ENCODE data around the gene SEC23B. TPM values are rescaled to one million over a fixed set of nuclear protein-coding genes. Genes with fewer than 3 reads are reported as not detected.

SEC23B gene
- 39.3 and 45.4 TPM in 2 replicates for total RNA-seq (2014; rRNA removed; shearing (Covaris generic); ENCODE audit: low replicate concordance)

DNA sequence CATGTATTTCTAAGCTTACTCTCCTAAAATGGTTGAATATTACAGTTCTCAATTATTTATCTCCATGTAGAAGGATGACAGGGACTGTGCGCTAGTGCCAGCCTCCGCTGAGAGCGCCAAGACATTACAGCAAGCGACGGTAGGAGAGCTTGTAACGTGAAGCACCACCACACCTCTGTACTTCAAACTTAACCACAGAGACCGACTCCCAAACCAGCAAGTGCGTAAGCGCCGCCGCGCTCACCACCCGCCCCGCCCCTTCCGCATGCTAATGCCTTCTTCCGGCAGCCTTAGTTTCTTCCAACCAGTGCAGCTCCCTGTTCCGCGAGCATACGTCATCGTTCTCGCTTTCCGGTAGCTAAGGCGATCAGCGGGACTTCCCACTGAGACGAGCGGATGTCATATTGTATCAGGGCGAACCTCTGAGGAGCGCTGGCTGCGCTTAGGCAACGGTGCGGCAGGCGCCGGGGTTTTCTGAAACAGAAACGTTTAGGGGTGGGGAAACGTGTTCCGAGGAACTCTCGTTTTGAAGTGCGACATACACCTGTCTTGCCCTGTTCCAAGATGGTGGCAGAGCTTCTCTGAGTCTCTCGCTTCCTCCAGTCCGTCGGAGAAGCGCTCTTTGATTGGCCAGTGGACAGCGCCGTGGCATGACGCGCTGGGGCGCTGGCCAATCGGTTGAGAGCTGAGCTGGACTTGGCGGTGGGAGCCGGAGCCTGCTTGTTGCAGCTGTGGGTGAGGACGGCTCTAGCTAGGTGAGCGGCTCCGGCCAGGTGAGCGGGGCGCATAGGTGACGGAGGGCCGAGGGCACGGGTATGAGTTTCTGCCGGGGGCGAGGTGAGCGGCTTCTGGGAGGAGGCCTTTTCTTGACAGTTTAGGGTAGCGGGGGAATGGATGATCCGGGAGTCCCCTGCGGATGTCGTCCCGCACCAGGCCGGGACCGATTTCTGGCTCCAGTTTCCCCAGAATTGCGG lies at the start of gene SEC23B:
SEC23B (plus strand) TSS at position 723 of the 974 bp plus-strand sequence. CDS start 2,896 bp downstream, outside the sequence.
- Histone ChIP-seq H3K9me2 (replicated peaks; ENCODE audit: insufficient read depth, low read length) (no peaks in the 10 kb centered on the region), H3K4me3 (ENCODE audit: low read length) (peak within 1 kb of the TSS; percentile 79), H3K27me3 (ENCODE audit: low read length) (no peaks in the 10 kb centered on the region), H3K27ac (ENCODE audit: low read length) (peak within 1 kb of the TSS; percentile 75), H3K9ac (ENCODE audit: low read length) (peak within 1 kb of the TSS; percentile 73), H3K9me3 (ENCODE audit: low read length) (no peaks in the 10 kb centered on the region), H3K4me1 (ENCODE audit: low read length) (peaks cover 36% of the 10 kb centered on the region), H3K79me2 (ENCODE audit: low read length) (peaks cover 22% of the 10 kb centered on the region), H3K36me3 (ENCODE audit: insufficient read depth, low read length) (peaks cover 12% of the 10 kb centered on the region; the same call in 1 of the 2 replicates), H3K4me2 (ENCODE audit: low read depth, low read length, poor library complexity, severe bottlenecking) (peak within 1 kb of the TSS; percentile 99), H4K20me1 (ENCODE audit: insufficient read depth, low read depth, low read length) (no peaks in the 10 kb centered on the region), H2AFZ (ENCODE audit: low read length) (0 out of 2 replicates have a peak within 1 kb of the TSS, but pooled peaks have one; percentile 50)
- DNase-seq: peak; percentile 98

DNA sequence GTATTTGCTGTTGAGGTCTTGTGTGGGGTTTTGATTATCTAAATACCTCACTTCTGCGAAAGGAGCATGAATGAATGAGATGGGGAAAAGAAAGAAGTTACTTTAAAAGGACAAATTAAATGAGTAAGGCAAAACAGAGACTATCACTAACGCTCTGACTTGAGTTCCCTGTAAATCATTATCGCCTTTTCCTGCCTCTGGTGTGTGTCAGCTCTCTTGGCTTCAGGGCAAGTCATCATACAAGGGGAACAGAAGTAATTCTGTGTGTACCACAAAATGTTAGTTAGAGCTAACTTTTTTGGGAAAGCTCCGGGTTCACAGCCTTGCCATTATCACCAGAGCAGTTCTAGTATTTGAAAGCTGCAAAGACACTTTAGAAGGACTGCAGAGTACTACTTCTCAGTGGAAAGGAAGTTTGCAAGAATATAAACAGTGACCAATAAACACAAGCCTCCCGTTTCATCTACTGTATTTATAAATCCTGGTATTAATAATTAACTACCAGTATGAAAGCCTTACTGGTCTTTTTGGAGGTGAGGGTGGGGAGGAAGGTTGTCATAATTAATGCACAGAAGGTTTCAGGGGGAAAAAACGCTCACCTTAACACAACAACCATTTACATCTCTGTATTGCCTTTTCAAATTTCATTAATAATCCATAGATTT lies 42.1 kb upstream of the SEC23B start:
- Histone ChIP-seq H2AFZ (ENCODE audit: low read length) (peak overlapping the region; percentile 10; the same call in 1 of the 2 replicates), H4K20me1 (ENCODE audit: insufficient read depth, low read depth, low read length) (no peaks in the 10 kb centered on the region), H3K36me3 (ENCODE audit: insufficient read depth, low read length) (no peaks in the 10 kb centered on the region; the same call in 1 of the 2 replicates), H3K4me2 (ENCODE audit: low read depth, low read length, poor library complexity, severe bottlenecking) (peak overlapping the region; percentile 91), H3K27me3 (ENCODE audit: low read length) (no peaks in the 10 kb centered on the region), H3K9ac (ENCODE audit: low read length) (peak overlapping the region; percentile 87), H3K9me2 (replicated peaks; ENCODE audit: insufficient read depth, low read length) (no peaks in the 10 kb centered on the region), H3K79me2 (ENCODE audit: low read length) (peaks cover 38% of the 10 kb centered on the region), H3K4me3 (ENCODE audit: low read length) (peak overlapping the region; percentile 93), H3K27ac (ENCODE audit: low read length) (peak overlapping the region; percentile 5; the same call in 1 of the 2 replicates), H3K9me3 (ENCODE audit: low read length) (no peaks in the 10 kb centered on the region), H3K4me1 (ENCODE audit: low read length) (peaks cover 23% of the 10 kb centered on the region)
- no peak for DNase-seq

DNA sequence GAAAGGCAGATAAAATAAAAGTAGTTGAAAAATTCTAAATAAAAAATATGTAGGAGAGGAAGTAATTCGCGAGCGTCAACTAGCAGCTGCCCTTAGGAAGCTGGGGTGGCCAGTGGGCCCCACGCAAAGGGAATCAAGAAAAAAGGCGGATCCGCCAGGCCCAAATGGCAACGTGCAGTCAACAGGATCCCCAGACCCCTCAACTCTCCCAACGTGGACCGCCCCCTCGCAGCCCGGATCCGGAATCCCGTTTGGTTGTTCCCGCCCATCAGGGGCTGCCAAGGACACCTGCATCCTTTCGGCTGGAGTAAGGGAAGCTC lies 41.2 kb upstream of the SEC23B start:
- peak overlapping the region; percentile 5; the same call in 1 of the 2 replicates for H3K27ac ChIP-seq (ENCODE audit: low read length)

DNA sequence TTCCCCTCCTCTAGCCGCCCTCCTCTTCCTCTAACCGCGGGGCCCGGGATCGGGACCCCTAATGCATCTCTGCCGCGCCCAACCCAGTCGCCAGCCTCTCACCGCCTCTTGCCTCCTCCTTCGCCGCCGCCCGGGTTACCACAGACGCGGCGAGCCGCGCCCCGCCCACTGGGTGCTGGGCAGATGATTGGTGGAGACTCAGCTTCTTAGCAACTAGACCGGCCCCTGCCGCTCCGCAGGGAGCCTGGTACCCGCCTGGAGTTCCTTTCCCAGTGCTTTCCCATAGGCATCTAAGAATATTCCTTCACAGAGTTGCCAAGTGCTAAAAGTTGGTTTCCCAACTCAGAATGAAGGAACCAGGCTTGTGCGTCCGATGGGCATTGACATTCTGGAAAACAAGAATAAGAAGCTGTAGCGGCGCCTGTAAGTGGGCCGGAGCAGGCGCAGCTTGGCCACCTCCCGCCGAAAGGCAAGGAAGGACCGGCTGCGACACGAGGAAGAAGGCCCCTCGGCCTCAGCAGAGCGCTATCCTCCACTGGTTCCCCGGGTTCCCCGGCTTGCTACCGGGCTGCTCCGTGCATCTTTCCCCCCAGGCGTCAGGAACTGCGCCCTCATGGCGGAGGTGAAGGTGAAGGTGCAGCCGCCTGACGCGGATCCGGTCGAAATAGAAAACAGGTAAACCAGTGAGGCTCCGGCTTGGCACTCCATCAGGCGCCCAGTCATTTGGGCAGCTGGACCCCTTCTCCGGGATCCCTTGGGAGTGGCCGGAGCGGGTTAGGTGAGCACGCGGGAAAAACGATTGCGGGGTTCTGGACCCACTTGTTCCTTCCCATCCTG lies 40.6 kb upstream of the SEC23B start, which contains the start of the genes DZANK1 and POLR3F:
DZANK1 (minus strand) TSS at position 137 of the 837 bp plus-strand sequence. CDS start 1,672 bp downstream, outside the sequence.
POLR3F (plus strand) TSS at position 497 of the 837 bp plus-strand sequence; CDS start at position 614, 117 bp downstream.
- H2AFZ ChIP-seq (ENCODE audit: low read length): peak within 1 kb of the TSS; percentile 54; the same call in 1 of the 2 replicates
- H3K9me3 ChIP-seq (ENCODE audit: low read length): no peaks in the 10 kb centered on the region
- peaks cover 23% of the 10 kb centered on the region for H3K4me1 ChIP-seq (ENCODE audit: low read length)
- no peaks in the 10 kb centered on the region for H4K20me1 ChIP-seq (ENCODE audit: insufficient read depth, low read depth, low read length)
- peak; percentile 97 for DNase-seq
- H3K9ac ChIP-seq (ENCODE audit: low read length): peak within 1 kb of the TSS; percentile 87
- no peaks in the 10 kb centered on the region for H3K9me2 ChIP-seq (replicated peaks; ENCODE audit: insufficient read depth, low read length)
- peak within 1 kb of the TSS; percentile 91 for H3K4me2 ChIP-seq (ENCODE audit: low read depth, low read length, poor library complexity, severe bottlenecking)
- no peaks in the 10 kb centered on the region for H3K27me3 ChIP-seq (ENCODE audit: low read length)
- peaks cover 39% of the 10 kb centered on the region for H3K79me2 ChIP-seq (ENCODE audit: low read length)
- H3K27ac ChIP-seq (ENCODE audit: low read length): peak within 1 kb of the TSS; percentile 56; the same call in 1 of the 2 replicates
- no peaks in the 10 kb centered on the region; the same call in 1 of the 2 replicates for H3K36me3 ChIP-seq (ENCODE audit: insufficient read depth, low read length)
- H3K4me3 ChIP-seq (ENCODE audit: low read length): peak within 1 kb of the TSS; percentile 93

More for the DNA sequence above, 41.2 kb upstream of the SEC23B start:
- Histone ChIP-seq H3K27me3 (ENCODE audit: low read length) (no peaks in the 10 kb centered on the region), H3K4me2 (ENCODE audit: low read depth, low read length, poor library complexity, severe bottlenecking) (peak overlapping the region; percentile 91), H3K9me3 (ENCODE audit: low read length) (no peaks in the 10 kb centered on the region), H3K9ac (ENCODE audit: low read length) (peak overlapping the region; percentile 87), H3K9me2 (replicated peaks; ENCODE audit: insufficient read depth, low read length) (no peaks in the 10 kb centered on the region), H3K36me3 (ENCODE audit: insufficient read depth, low read length) (no peaks in the 10 kb centered on the region; the same call in 1 of the 2 replicates), H3K4me3 (ENCODE audit: low read length) (peak overlapping the region; percentile 93), H3K4me1 (ENCODE audit: low read length) (peaks cover 23% of the 10 kb centered on the region), H3K79me2 (ENCODE audit: low read length) (peaks cover 39% of the 10 kb centered on the region), H2AFZ (ENCODE audit: low read length) (peak overlapping the region; percentile 42; the same call in 1 of the 2 replicates), H4K20me1 (ENCODE audit: insufficient read depth, low read depth, low read length) (no peaks in the 10 kb centered on the region)
- no peak for DNase-seq

DNA sequence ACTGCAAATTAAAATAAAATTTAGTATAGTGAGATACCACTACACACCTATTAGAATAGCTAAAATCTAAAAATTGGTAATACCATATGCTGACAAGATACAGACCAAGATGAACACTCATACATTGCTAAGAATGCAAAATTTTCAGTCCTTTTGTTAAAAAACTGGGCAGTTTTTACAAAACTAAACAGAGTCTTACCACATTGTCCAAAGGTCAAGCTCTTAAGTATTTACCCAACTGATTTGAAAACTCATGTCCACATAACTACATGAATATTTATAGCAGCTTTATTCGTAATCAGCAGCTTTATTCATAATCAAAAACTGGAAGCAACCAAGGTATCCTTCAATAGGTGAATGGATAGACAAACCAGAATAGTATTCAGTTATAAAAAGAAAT lies 30.5 kb upstream of the SEC23B start:
- no peaks in the 10 kb centered on the region for H3K27me3 ChIP-seq (ENCODE audit: low read length)
- H3K27ac ChIP-seq (ENCODE audit: low read length): no peak overlapping the region
- no peaks in the 10 kb centered on the region for H3K4me1 ChIP-seq (ENCODE audit: low read length)
- H3K36me3 ChIP-seq (ENCODE audit: insufficient read depth, low read length): peaks cover 38% of the 10 kb centered on the region; the same call in 1 of the 2 replicates
- no peak overlapping the region for H3K4me2 ChIP-seq (ENCODE audit: low read depth, low read length, poor library complexity, severe bottlenecking)
- H4K20me1 ChIP-seq (ENCODE audit: insufficient read depth, low read depth, low read length): no peaks in the 10 kb centered on the region
- no peaks in the 10 kb centered on the region for H3K79me2 ChIP-seq (ENCODE audit: low read length)
- no peak overlapping the region for H3K4me3 ChIP-seq (ENCODE audit: low read length)
- no peak overlapping the region for H2AFZ ChIP-seq (ENCODE audit: low read length)
- no peak for DNase-seq
- H3K9me2 ChIP-seq (replicated peaks; ENCODE audit: insufficient read depth, low read length): no peaks in the 10 kb centered on the region
- H3K9me3 ChIP-seq (ENCODE audit: low read length): no peaks in the 10 kb centered on the region
- no peak overlapping the region for H3K9ac ChIP-seq (ENCODE audit: low read length)

DNA sequence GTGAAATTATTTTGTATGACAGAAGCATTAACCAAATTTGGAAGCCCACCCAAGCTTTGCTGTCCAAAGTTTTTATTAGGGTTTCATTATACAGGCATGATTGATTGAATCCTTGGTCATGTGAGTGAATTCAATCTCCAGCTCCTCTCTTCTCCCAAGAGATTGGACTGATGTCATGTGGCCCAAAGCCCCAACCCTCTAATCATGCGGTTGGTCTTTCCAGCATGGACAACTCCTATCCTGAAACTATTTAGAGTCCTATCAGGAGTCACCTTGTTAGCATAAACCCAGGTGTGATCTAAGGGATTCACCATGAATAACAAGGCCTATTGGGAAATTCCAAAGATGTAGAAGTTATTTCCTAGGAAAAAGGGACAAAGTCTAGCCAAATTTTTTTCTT lies 29.9 kb upstream of the SEC23B start:
- no peaks in the 10 kb centered on the region for H3K79me2 ChIP-seq (ENCODE audit: low read length)
- H3K4me2 ChIP-seq (ENCODE audit: low read depth, low read length, poor library complexity, severe bottlenecking): no peak overlapping the region
- no peak overlapping the region for H2AFZ ChIP-seq (ENCODE audit: low read length)
- peaks cover 44% of the 10 kb centered on the region; the same call in 1 of the 2 replicates for H3K36me3 ChIP-seq (ENCODE audit: insufficient read depth, low read length)
- H3K27me3 ChIP-seq (ENCODE audit: low read length): no peaks in the 10 kb centered on the region
- H3K27ac ChIP-seq (ENCODE audit: low read length): no peak overlapping the region
- H3K9ac ChIP-seq (ENCODE audit: low read length): no peak overlapping the region
- no peaks in the 10 kb centered on the region for H3K4me1 ChIP-seq (ENCODE audit: low read length)
- H3K9me2 ChIP-seq (replicated peaks; ENCODE audit: insufficient read depth, low read length): no peaks in the 10 kb centered on the region
- DNase-seq: no peak
- H3K4me3 ChIP-seq (ENCODE audit: low read length): no peak overlapping the region
- no peaks in the 10 kb centered on the region for H3K9me3 ChIP-seq (ENCODE audit: low read length)
- H4K20me1 ChIP-seq (ENCODE audit: insufficient read depth, low read depth, low read length): no peaks in the 10 kb centered on the region

DNA sequence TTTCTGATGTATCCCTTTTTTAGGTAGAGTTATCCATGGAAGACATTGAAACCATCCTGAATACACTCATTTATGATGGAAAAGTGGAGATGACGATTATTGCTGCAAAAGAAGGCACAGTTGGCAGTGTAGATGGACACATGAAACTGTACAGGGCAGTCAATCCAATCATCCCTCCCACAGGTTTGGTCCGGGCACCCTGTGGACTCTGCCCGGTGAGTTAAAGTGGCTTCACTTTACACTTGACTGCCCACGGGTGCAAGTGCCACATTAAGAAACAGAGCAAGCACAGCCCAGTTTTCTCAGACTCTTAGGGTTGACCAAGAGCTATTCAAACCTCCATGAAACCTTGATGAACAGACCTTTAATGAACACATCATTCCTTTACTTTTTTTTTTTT lies 26.1 kb upstream of the SEC23B start:
- no peak overlapping the region for H3K4me3 ChIP-seq (ENCODE audit: low read length)
- H3K27me3 ChIP-seq (ENCODE audit: low read length): no peaks in the 10 kb centered on the region
- H3K36me3 ChIP-seq (ENCODE audit: insufficient read depth, low read length): peaks cover 45% of the 10 kb centered on the region; the same call in 1 of the 2 replicates
- no peaks in the 10 kb centered on the region for H4K20me1 ChIP-seq (ENCODE audit: insufficient read depth, low read depth, low read length)
- H3K4me2 ChIP-seq (ENCODE audit: low read depth, low read length, poor library complexity, severe bottlenecking): no peak overlapping the region
- H3K9me3 ChIP-seq (ENCODE audit: low read length): no peaks in the 10 kb centered on the region
- no peak overlapping the region for H2AFZ ChIP-seq (ENCODE audit: low read length)
- no peak overlapping the region for H3K9ac ChIP-seq (ENCODE audit: low read length)
- no peak for DNase-seq
- no peaks in the 10 kb centered on the region for H3K79me2 ChIP-seq (ENCODE audit: low read length)
- no peak overlapping the region for H3K27ac ChIP-seq (ENCODE audit: low read length)
- no peaks in the 10 kb centered on the region for H3K4me1 ChIP-seq (ENCODE audit: low read length)
- H3K9me2 ChIP-seq (replicated peaks; ENCODE audit: insufficient read depth, low read length): no peaks in the 10 kb centered on the region

Data from Karpas-422 (cell line).